Chondrocyte (in vitro differentiated cells): Measurements from ENCODE around the gene GPR142. TPM values are rescaled to one million over a fixed set of nuclear protein-coding genes. Genes with fewer than 3 reads are reported as not detected.

Source experiments
- DNase-seq: peaks from one replicate; pipeline ENCODE4 v3.0.0; 2021; ENCODE audit warnings: mixed read lengths, low spot score
- H3K27ac Mint-ChIP-seq: one replicate; pipeline ENCODE4 v1.8.0; 2021; ENCODE audit warnings: mild to moderate bottlenecking, moderate library complexity, mixed read lengths; ENCODE audit not compliant: unreplicated experiment
- H3K27me3 Mint-ChIP-seq: 2 replicates; pipeline ENCODE4 v1.8.0; 2021; ENCODE audit warnings: low read depth, mixed read lengths
- H3K36me3 Mint-ChIP-seq: 2 replicates; pipeline ENCODE4 v1.8.0; 2021; ENCODE audit warnings: low read depth, mixed read lengths
- H3K4me1 Mint-ChIP-seq: 2 replicates; pipeline ENCODE4 v1.8.0; 2021; ENCODE audit warnings: low read depth, mild to moderate bottlenecking, mixed read lengths
- H3K4me3 Mint-ChIP-seq: one replicate; pipeline ENCODE4 v1.8.0; 2021; ENCODE audit warnings: mild to moderate bottlenecking, moderate library complexity, mixed read lengths; ENCODE audit not compliant: unreplicated experiment
- H3K9me3 Mint-ChIP-seq: 2 replicates; pipeline ENCODE4 v1.8.0; 2021; ENCODE audit warnings: low read depth, mixed read lengths
- total RNA-seq: library from RNA; stranded (reverse); gene quantifications from 3 replicates; pipeline ENCODE4 v1.2.1, GENCODE V29; 2021
- TF ChIP-seq, protein P1 (sequence below): fragments of 200-600 bp; sonication (generic); IDR thresholded peaks from 2 replicates; pipeline ENCODE4 v1.5.0; 2021; ENCODE audit warnings: antibody characterized with exemption, mild to moderate bottlenecking, moderate library complexity

GPR142 gene
- total RNA-seq, 1 donor from 2014 or later, result not detected

DNA sequence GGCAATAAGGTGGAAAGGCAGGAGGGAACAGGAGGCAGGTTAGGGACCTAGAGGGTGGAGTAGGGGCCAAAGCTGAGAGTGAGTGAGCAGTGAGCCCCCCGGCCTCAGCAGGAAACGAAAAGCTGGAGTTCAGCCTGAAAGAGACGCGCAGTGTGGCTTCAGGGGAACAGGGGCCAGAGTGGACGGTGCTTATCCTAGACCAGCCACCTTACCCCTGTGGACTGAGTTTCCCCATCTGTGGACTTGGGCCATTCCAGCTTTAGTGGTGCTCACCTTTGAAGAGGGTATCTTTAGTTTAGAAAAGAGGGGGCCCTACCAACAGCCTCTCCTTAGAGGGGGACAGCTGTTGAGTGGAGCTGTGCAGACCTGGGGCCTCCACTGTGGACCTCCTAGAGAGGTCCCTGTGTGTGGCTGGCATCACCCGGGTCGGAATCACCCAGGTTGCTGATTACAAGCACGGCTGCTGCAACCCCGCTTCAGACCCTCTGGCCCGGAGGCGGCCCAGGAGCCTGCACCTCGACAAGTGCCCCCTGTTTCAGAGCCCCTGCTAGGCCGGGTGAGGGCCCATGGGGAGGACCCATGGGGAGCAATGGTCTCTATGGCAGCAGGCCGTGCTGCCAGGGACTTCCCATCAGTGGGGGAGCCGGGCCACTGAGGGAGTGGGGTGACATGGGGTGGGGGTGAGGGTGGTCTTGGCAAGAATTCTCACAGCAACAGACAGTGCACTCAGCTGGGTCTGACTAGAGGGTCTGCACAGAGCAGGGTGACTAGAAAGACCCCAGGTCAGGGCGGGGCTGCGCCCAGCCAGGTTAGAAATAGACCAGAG lies 2.6 kb downstream of the GPR142 start:
- peaks cover 42% of the 10 kb centered on the region for H3K27me3 Mint-ChIP-seq
- no peak overlapping the region for H3K4me3 Mint-ChIP-seq
- H3K27ac Mint-ChIP-seq, result no peak overlapping the region
- no peaks in the 10 kb centered on the region for H3K4me1 Mint-ChIP-seq
- TF ChIP-seq, protein P1, sequence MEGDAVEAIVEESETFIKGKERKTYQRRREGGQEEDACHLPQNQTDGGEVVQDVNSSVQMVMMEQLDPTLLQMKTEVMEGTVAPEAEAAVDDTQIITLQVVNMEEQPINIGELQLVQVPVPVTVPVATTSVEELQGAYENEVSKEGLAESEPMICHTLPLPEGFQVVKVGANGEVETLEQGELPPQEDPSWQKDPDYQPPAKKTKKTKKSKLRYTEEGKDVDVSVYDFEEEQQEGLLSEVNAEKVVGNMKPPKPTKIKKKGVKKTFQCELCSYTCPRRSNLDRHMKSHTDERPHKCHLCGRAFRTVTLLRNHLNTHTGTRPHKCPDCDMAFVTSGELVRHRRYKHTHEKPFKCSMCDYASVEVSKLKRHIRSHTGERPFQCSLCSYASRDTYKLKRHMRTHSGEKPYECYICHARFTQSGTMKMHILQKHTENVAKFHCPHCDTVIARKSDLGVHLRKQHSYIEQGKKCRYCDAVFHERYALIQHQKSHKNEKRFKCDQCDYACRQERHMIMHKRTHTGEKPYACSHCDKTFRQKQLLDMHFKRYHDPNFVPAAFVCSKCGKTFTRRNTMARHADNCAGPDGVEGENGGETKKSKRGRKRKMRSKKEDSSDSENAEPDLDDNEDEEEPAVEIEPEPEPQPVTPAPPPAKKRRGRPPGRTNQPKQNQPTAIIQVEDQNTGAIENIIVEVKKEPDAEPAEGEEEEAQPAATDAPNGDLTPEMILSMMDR, result no peak
- no peaks in the 10 kb centered on the region for H3K36me3 Mint-ChIP-seq
- DNase-seq, result no peak
- no peaks in the 10 kb centered on the region for H3K9me3 Mint-ChIP-seq

DNA sequence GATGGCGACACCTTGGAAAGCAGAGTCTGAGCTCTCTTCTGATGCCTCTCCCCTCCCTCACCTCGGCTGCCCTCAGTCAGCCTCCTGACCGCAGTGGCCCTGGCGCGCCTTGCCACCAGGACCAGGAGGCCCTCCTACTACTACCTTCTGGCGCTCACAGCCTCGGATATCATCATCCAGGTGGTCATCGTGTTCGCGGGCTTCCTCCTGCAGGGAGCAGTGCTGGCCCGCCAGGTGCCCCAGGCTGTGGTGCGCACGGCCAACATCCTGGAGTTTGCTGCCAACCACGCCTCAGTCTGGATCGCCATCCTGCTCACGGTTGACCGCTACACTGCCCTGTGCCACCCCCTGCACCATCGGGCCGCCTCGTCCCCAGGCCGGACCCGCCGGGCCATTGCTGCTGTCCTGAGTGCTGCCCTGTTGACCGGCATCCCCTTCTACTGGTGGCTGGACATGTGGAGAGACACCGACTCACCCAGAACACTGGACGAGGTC lies 4.4 kb downstream of the GPR142 start:
- TF ChIP-seq, protein P1, result no peak
- Mint-ChIP-seq H3K27ac (no peak overlapping the region), H3K4me3 (no peak overlapping the region), H3K9me3 (no peaks in the 10 kb centered on the region), H3K27me3 (peaks cover 35% of the 10 kb centered on the region), H3K36me3 (no peaks in the 10 kb centered on the region), H3K4me1 (no peaks in the 10 kb centered on the region)
- no peak for DNase-seq

DNA sequence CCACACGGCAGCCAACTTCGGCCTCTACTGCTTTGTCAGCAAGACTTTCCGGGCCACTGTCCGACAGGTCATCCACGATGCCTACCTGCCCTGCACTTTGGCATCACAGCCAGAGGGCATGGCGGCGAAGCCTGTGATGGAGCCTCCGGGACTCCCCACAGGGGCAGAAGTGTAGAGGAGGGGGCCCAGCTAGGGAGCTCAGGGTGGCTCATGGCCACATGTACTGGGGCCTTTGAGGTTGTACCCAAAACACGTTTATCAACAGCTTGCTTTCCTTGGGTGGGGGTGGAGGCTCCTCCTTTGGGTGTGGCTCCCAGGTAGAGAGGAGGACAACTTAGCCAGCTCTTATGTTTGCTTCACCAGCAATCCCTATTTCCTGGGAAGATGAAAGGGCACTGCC lies 5.1 kb downstream of the GPR142 start:
- no peaks in the 10 kb centered on the region for H3K36me3 Mint-ChIP-seq
- no peak for DNase-seq
- no peaks in the 10 kb centered on the region for H3K4me1 Mint-ChIP-seq
- H3K9me3 Mint-ChIP-seq, result no peaks in the 10 kb centered on the region
- no peak overlapping the region for H3K27ac Mint-ChIP-seq
- H3K4me3 Mint-ChIP-seq, result no peak overlapping the region
- TF ChIP-seq, protein P1, result no peak
- H3K27me3 Mint-ChIP-seq, result peaks cover 36% of the 10 kb centered on the region

DNA sequence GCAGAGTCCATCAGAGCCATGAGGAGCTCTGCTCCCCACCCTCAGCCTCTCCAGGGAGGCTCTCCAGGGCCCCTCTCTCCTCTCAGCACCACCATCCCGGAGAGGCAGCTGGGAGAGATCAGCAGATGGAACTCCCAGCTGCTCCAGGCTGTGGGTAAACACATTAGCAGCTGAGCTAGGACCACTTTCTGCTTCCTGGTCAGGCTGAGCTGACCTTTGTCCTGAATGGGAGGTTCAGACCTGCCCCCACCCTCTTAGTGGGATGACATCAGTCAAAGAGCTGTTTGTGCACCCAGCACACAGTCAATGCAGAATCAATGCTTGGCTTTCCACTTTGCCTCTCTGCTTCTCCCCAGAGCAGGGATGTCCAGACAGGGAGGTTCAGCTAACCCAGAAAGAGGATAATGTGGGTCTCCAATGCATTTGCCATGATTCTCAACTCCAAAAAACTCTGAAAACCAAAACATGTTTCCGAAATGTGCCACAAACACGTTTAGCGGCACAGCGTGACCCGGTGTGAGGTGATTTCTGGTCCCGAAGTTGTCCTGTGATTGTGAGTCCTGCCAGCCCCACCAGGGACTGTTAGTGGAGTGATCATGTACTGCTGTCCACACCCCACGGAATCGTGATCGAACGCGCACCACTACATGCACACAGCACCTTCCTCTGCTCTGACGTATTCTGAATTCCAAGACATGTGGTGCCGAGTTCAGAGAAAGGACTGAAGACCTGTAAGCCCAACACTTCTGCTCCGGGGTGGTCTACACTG lies 6.7 kb downstream of the GPR142 start:
- no peak overlapping the region for H3K4me3 Mint-ChIP-seq
- no peak for DNase-seq
- no peaks in the 10 kb centered on the region for H3K9me3 Mint-ChIP-seq
- H3K27ac Mint-ChIP-seq, result no peak overlapping the region
- H3K27me3 Mint-ChIP-seq, result peaks cover 36% of the 10 kb centered on the region
- H3K4me1 Mint-ChIP-seq, result no peaks in the 10 kb centered on the region
- TF ChIP-seq, protein P1, result no peak
- no peaks in the 10 kb centered on the region for H3K36me3 Mint-ChIP-seq

DNA sequence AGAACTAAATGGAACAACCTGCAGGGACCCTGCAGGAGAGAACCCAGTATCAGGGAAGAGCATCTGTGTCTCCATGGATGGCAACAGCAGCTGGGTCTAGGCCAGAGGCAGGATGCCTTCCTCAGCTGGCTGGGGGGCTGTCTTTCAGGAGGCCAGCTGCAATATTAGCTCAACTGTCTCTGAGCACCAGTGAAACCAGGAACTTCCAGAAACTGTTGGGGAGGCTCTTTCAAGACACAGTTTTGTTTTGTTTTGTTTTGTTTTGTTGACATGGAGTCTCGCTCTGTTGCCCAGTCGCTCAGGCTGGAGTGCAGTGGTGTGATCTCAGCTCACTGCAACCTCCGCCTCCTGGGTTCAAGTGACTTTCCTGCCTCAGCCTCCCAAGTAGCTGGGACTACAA lies 7.6 kb downstream of the GPR142 start:
- H3K9me3 Mint-ChIP-seq, result no peaks in the 10 kb centered on the region

More for the DNA sequence above, 7.6 kb downstream of the GPR142 start:
- DNase-seq, result no peak
- TF ChIP-seq, protein P1, result no peak
- H3K27me3 Mint-ChIP-seq, result peaks cover 32% of the 10 kb centered on the region
- no peak overlapping the region for H3K27ac Mint-ChIP-seq
- H3K4me3 Mint-ChIP-seq, result no peak overlapping the region
- H3K36me3 Mint-ChIP-seq, result no peaks in the 10 kb centered on the region
- H3K4me1 Mint-ChIP-seq, result peaks cover 7% of the 10 kb centered on the region
